Measurements from ENCODE around the gene SERPINI2.

SERPINI2 gene

GRCh38 chr3:167489571-167489970 lies 15.7 kb upstream of the SERPINI2 start:
- no peaks in the 10 kb centered on the region for H3K36me3 ChIP-seq (ENCODE audit: control insufficient read depth in 2 of 2, insufficient read depth in 1 of 2, low read length in 2 of 2)
- H3K4me3 ChIP-seq (ENCODE audit: low read depth, low read length), result no peak overlapping the region
- ChIA-PET POLR2A (interaction anchor here (0.6 kb wide), 1 partner anchor 9 kb away, joined by 9 read pairs; no protein-coding TSS in a partner anchor), CTCF (no interaction called here)
- no peaks in the 10 kb centered on the region for H3K9me3 ChIP-seq (ENCODE audit: control insufficient read depth, insufficient read depth, low read depth, low read length)
- no peaks in the 10 kb centered on the region for H3K4me1 ChIP-seq (ENCODE audit: control insufficient read depth, insufficient read depth, low read length)
- TF ChIP-seq ZBTB48 (tag by site-specific recombination; IDR thresholded peaks at IDR 0.05) (no peak), HOXA7 (CRISPR knock-in tag; IDR thresholded peaks at IDR 0.05; ENCODE audit: borderline replicate concordance) (no peak), SCRT1 (tag by site-specific recombination; IDR thresholded peaks at IDR 0.05; ENCODE audit: borderline replicate concordance) (no peak), IKZF3 (tag by site-specific recombination; IDR thresholded peaks at IDR 0.05) (no peak), ZNF341 (tag by site-specific recombination; IDR thresholded peaks at IDR 0.05; ENCODE audit: low read depth) (no peak), ZNF596 (tag by site-specific recombination; IDR thresholded peaks at IDR 0.05) (no peak), ZNF214 (tag by site-specific recombination; IDR thresholded peaks at IDR 0.05; ENCODE audit: borderline replicate concordance) (no peak), OSR2 (tag by site-specific recombination; IDR thresholded peaks at IDR 0.05) (no peak), ZNF48 (tag by site-specific recombination; IDR thresholded peaks at IDR 0.05) (no peak), ZSCAN18 (tag by site-specific recombination; IDR thresholded peaks at IDR 0.05) (no peak), ZNF324 (tag by site-specific recombination; IDR thresholded peaks at IDR 0.05) (no peak), ZNF529 (tag by site-specific recombination; IDR thresholded peaks at IDR 0.05; ENCODE audit: insufficient replicate concordance) (no peak), ZNF248 (tag by site-specific recombination; IDR thresholded peaks at IDR 0.05) (no peak), PRDM6 (tag by site-specific recombination; IDR thresholded peaks at IDR 0.05) (no peak), ZNF621 (tag by site-specific recombination; IDR thresholded peaks at IDR 0.05) (no peak)
- H3K27ac ChIP-seq (ENCODE audit: extremely low read depth, low read depth, low read length), result no peak overlapping the region

GRCh38 chr3:167487556-167487955 lies 13.7 kb upstream of the SERPINI2 start:
- Histone ChIP-seq H3K4me3 (ENCODE audit: low read depth, low read length) (no peak overlapping the region), H3K4me1 (ENCODE audit: control insufficient read depth, insufficient read depth, low read length) (no peaks in the 10 kb centered on the region), H3K36me3 (ENCODE audit: control insufficient read depth in 2 of 2, insufficient read depth in 1 of 2, low read length in 2 of 2) (no peaks in the 10 kb centered on the region), H3K27ac (ENCODE audit: extremely low read depth, low read depth, low read length) (no peak overlapping the region), H3K9me3 (ENCODE audit: control insufficient read depth, insufficient read depth, low read depth, low read length) (no peaks in the 10 kb centered on the region)
- POLR2A ChIA-PET, result no interaction called here
- no peak for TF ChIP-seq KLF8 (tag by site-specific recombination; IDR thresholded peaks at IDR 0.05)
- no peak for TF ChIP-seq ZBTB11 (tag by site-specific recombination; conservative IDR thresholded peaks at IDR 0.05; ENCODE audit: low read depth)
- TF ChIP-seq ZBTB26 (tag by site-specific recombination; optimal IDR thresholded peaks at IDR 0.05), result no peak
- no peak for TF ChIP-seq REST (tag by site-specific recombination; IDR thresholded peaks at IDR 0.05)
- TF ChIP-seq ZNF426 (tag by site-specific recombination; IDR thresholded peaks at IDR 0.05), result no peak
- no peak for TF ChIP-seq ZNF624 (tag by site-specific recombination; IDR thresholded peaks at IDR 0.05)
- TF ChIP-seq ZNF292 (tag by site-specific recombination; IDR thresholded peaks at IDR 0.05; ENCODE audit: borderline replicate concordance, low read depth), result no peak
- no peak for TF ChIP-seq ZNF157 (tag by site-specific recombination; IDR thresholded peaks at IDR 0.05)
- CTCF ChIA-PET, result no interaction called here

Measured in HEK293 (cell line).